NB4 (cell line): ENCODE results near the gene CACNA1B.

Experiments used
- CTCF ChIP-seq: IDR thresholded peaks from one replicate; pipeline ENCODE4 v1.5.1; 2012; ENCODE audit warnings: low read depth, low read length
- MAX ChIP-seq: IDR thresholded peaks from 2 replicates; pipeline ENCODE4 v1.6.1; 2011; ENCODE audit warnings: low read depth, low read length
- MYC ChIP-seq: IDR thresholded peaks from 2 replicates; pipeline ENCODE4 v1.6.1; 2011; ENCODE audit warnings: low read depth, low read length
- POLR2A ChIP-seq: IDR thresholded peaks from 2 replicates; pipeline ENCODE4 v1.6.1; 2011; ENCODE audit warnings: mild to moderate bottlenecking; ENCODE audit not compliant: insufficient read length; ENCODE audit errors: extremely low read depth

- TF ChIP-seq CTCF (no peak), POLR2A (no peak), MAX (no peak), MYC (no peak)
These were observed 173.1 kb downstream of the CACNA1B start for GRCh38 chr9:138050472-138051330.
